ENCODE results near the gene CELF2.

GRCh38 chr10:11106621-11107374, 89.1 kb downstream of the CELF2 start:
- no peak for TF ChIP-seq CTCF (IDR thresholded peaks at IDR 0.05)
- TF ChIP-seq POLR2A (IDR thresholded peaks at IDR 0.05) = no peak
- no peak for TF ChIP-seq POLR2AphosphoS5 (IDR thresholded peaks at IDR 0.05)

Data from sigmoid colon (tissue), 4 donors.